GM12878 (cell line): ENCODE results near the gene ETV3L.

Source experiments
- BACH1 ChIP-seq: fragments of 450-650 bp; IDR thresholded peaks from 2 replicates; pipeline ENCODE4 v1.6.1; 2017; ENCODE audit warnings: mild to moderate bottlenecking, borderline replicate concordance
- CBX3 ChIP-seq: fragments of 200-600 bp; sonication (generic); IDR thresholded peaks from 2 replicates; pipeline ENCODE4 v1.6.1; 2016; ENCODE audit warnings: low read depth, borderline replicate concordance
- CREB1 ChIP-seq: IDR thresholded peaks from 2 replicates; pipeline ENCODE4 v1.6.1; 2012; ENCODE audit warnings: low read depth, mild to moderate bottlenecking, inconsistent platforms
- CTCF ChIP-seq, 3 experiments: IDR thresholded peaks in 2 of 3; conservative IDR thresholded peaks in 1 of 3; 2 replicates each; pipeline ENCODE4 v1.5.1; 2011; ENCODE audit warnings: low read depth in 3 of 3, low read length in 3 of 3, mild to moderate bottlenecking in 3 of 3, control low read depth in 2 of 3, moderate library complexity in 2 of 3, inconsistent platforms in 1 of 3, mixed read lengths in 1 of 3; ENCODE audit not compliant: control insufficient read depth in 2 of 3, insufficient read depth in 1 of 3; ENCODE audit errors: extremely low read depth in 1 of 3
- IRF3 ChIP-seq: fragments of 450-650 bp; IDR thresholded peaks from 2 replicates; pipeline ENCODE4 v1.6.1; 2014; ENCODE audit warnings: mild to moderate bottlenecking
- LARP7 ChIP-seq: fragments of 450-650 bp; IDR thresholded peaks from 2 replicates; pipeline ENCODE4 v1.6.1; 2017; ENCODE audit warnings: mild to moderate bottlenecking
- NFYB ChIP-seq: IDR thresholded peaks from 2 replicates; pipeline ENCODE4 v1.6.1; 2011; ENCODE audit warnings: low read depth, mild to moderate bottlenecking, low read length, improper control_type of control experiment, moderate library complexity; ENCODE audit not compliant: insufficient read depth
- USF1 ChIP-seq: IDR thresholded peaks from 2 replicates; pipeline ENCODE4 v1.6.1; 2011; ENCODE audit warnings: borderline replicate concordance, low read depth, mild to moderate bottlenecking, moderate library complexity, mixed read lengths, low read length; ENCODE audit not compliant: insufficient read depth; ENCODE audit errors: extremely low read length
- ZNF592 ChIP-seq: fragments of 450-650 bp; IDR thresholded peaks from 2 replicates; pipeline ENCODE4 v1.6.1; 2017; ENCODE audit warnings: mild to moderate bottlenecking, moderate library complexity

- TF ChIP-seq BACH1 (no peak), CREB1 (no peak), ZNF592 (no peak), NFYB (no peak), CTCF (IDR thresholded peaks at IDR 0.05 in 2 of 3, conservative IDR thresholded peaks at IDR 0.05 in 1 of 3; ENCODE audit: control insufficient read depth in 2 of 3, extremely low read depth in 1 of 3, insufficient read depth in 1 of 3, low read depth in 3 of 3, low read length in 3 of 3) (no peak), LARP7 (no peak), CBX3 (no peak), IRF3 (no peak), USF1 (no peak)
Observed at GRCh38 chr1:157146244-157146643, 46.6 kb upstream of the ETV3L start.
